ENCODE data around the gene BANP.

BANP gene

DNA sequence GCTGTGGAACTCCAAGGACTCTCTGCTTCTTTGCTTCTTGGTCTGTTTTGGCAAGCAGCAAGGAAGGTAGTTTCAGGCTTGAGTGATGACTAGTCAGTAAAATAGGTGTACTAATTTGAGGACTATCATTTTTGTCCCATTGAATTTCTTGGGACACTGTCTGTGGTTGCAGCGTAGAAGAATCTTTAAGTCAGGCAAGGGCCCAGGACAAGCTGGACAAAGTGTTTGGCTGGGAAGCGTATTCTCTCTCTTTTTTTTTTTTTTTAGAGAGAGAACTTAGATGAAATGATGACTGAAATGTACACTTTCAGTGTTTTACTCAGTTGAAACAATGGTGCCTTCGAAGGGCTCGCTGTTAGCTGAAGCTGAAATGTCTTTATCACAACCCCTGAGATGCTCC is 105.0 kb downstream of the BANP start:
- no peak for DNase-seq

DNA sequence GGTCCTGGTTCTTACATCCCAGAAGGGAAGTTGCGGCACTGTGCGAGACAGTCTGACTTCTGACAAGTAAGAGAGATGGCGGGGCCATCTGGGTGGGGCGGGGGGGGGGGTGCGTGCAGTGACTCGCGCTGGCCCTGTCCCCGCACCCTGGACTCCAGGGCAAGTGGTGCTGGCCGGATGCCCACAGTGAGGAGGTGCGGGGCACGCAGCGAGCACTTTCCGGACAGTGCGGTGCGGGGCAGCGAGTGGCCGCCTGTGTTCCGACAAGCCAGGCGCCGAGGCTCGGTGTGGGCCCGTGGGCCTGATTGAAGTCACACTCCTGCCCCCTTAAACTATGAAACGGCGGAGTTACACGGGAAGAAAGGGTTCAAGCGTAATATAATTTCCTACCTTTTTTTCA is 106.4 kb downstream of the BANP start:
- DNase-seq = no peak

DNA sequence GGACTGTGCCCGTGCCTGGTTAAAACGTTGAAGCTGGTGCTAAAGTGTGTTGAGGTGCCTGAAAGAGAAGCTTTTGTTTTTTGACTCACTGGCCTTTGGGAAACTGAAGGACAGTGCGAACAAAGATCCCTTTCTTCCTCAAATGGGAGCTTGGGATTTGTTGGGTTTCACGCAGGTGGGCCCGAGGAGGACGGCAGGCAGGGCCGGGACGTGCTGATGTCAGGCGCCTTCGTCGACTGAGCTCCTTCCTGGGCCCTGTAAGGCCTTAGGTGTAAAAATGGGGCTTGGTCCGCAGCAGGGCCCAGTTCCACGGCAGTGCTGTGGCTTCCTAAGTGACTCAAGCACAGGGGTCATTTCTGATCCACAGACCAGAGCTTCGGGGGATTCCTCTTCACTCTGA is 106.9 kb downstream of the BANP start:
- no peak for DNase-seq

DNA sequence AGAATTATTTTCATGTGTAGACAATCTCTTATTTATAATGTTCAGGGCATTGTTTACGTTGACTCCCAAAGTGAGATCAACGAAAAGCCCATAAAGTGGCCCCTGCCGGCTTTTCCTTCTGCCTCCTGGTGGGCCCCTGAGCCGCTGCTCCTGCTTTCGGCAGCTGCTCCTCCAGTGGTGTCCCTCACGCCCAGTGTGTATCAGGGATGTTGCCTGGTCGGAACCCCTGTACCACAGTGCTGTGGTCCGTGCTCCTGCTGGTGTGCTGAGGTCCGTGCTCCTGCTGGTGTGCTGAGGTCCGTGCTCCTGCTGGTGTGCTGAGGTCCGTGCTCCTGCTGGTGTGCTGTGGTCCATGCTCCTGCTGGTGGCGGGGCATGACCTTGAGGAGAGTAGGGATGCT is 107.6 kb downstream of the BANP start:
- DNase-seq = no peak

DNA sequence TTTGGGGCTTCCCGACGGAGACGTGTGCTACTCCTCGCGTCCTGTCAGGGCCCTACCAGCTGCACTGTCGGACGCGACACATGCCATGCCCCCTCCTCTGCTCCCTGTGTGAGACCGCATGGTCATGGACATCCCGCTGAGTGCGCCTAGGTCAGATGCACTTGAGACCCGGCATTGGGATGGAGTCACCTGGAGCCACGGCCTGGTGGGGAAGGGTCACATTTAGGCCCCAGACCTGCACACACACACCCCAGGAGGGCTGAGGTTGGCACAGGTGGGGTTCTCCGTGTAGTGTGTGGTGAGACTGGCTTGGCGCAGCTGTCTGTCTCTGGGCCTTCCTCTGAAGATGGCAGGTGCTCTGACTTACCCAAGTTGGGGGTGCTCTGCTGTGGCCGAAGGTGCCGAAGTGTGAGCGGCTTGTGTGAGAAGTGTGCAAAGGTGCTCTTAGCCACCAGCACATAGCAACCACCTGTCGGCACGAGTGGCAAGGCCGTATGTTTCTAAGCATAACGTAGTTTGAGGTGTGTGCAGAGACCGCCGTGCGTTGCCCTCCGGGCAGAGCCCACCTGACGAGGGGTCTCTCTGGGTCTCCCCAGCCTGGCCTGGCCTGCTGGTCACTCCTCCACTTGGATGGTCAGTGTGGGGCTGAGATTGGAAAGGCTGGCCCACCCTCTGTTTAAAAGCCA is 108.6 kb downstream of the BANP start:
- no peak for DNase-seq

DNA sequence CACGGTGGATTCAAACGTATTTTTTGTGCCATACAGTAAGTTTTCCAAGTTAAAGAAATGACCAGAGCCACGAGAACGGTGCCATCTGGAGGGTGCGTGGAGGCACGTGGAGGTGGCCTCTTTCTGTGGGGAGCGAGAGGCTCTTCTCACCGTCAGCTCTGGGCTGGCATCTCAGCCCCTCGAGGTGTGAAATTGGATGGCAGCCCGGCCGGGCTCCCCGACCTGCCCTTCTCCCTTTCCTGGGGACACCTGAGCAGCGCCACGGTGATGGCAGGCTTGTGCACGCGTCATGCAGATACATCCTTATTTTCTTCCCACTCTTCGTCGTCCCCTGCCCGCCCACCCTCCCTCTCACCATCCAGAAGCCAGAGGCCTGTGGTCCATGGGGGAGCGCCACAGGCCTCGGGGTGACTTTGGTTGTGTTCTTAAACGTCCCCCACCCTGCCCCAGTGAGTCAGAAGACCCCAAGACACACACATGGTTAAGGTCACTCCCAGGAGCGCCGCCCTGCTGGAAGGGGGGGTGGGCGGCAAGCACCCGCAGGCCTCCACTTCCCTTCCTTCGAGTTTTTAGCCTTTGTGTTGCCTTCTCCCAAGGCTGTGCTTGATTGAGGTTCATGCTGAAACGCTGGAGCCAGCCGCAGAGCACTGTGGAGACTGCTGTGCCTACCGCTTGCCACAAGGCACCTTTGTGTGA is 109.4 kb downstream of the BANP start:
- DNase-seq = no peak

DNA sequence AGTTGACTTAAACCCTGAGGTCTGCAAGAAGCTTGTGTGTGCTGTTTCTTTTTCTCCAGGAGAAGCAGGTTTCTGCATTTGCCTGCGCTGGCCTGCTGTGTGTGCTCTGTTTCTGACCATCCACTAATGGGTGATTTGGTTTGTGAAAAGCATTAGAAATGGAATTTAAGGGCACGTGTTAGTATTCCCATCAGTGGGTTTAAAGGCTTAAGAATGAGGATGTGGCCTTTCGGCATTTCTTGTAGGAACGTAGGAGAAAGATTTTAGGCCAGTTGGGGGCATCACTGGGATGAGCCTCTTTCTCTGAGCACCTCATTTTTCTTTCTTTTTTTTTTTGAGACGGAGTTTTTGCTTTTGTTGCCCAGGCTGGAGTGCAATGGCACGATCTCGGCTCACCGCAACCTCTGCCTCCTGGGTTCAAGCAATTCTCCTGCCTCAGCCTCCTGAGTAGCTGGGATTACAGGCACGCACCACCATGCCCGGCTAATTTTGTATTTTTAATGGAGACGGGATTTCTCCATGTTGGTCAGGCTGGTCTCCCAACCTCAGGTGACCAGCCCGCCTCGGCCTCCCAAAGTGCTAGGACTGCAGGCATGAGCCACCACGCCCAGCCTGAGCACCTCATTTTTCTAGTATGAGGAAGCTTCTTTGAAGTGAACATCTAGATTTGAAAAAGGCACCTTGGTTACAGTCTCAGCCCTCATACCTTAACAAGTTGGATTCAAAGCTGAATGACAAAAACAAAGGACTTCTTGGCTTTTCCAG is 110.3 kb downstream of the BANP start:
- DNase-seq = no peak

DNA sequence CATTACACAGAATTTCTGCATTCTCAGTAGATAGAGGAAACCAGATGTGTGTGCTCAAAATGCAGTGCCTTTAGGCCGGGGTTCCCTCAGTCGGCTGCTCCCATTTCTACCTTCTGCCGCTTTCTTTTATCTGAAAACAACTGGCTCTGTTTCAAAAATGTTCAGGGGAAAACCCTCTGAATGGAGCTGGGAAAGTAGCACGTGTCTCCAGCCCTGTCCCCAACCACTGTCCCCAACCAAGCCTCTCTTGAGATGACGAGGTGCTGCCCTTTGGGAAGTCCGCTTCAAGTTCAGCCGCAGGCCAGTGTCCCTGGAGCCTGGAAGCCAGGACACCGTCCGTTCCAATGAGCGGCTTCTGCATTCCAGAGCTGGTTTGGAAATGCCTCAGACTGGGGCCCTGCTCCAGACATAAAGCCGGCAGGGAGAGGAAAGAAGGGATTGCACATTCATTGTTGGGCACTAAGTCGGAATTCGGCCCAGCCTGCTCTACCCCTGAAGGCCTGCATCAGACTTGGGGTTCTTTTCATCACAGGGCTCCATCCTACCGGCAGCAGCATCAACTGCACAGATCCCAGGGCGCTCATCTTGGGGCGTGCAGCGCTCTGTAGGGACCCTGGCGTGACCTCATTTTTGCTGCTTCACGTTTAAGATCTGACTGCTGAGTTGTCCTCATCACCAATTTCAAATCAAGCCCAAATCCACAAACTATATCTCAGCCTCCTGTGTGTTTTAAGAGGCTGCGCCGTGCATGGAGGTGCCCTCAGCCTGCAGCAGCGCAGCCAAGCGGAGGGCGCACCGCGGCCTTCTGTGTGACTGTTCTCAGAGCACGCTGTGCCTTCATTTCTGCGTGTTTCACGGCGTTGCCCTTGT is 111.3 kb downstream of the BANP start:
- DNase-seq = no peak

DNA sequence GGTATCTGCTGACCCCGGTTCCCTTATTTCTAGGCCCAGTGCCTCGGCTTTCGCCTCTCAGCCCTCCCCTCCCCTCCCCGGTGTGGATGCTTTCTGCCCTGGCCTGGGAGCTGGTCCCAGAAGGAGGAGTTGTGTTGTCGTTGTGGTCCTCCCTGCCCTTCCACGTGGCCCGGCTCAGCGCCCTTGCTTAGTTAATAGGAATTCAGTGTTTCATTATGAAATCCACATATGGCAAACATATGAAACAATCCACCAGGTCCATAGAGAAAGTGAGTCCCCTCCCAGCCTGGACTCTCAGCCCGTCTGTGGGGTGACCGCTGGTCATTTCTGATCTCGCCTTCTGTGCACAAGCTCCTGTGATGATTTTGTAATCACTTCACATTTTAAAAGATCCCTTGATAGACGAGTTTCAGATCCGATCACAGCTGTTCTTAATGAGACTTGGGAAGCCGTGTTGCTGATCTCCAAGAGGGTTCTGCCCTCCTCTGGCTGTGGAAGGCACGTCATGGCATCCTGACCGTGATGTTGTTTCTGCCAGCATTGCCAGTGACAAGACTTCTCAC is 112.1 kb downstream of the BANP start:
- DNase-seq = no peak

DNA sequence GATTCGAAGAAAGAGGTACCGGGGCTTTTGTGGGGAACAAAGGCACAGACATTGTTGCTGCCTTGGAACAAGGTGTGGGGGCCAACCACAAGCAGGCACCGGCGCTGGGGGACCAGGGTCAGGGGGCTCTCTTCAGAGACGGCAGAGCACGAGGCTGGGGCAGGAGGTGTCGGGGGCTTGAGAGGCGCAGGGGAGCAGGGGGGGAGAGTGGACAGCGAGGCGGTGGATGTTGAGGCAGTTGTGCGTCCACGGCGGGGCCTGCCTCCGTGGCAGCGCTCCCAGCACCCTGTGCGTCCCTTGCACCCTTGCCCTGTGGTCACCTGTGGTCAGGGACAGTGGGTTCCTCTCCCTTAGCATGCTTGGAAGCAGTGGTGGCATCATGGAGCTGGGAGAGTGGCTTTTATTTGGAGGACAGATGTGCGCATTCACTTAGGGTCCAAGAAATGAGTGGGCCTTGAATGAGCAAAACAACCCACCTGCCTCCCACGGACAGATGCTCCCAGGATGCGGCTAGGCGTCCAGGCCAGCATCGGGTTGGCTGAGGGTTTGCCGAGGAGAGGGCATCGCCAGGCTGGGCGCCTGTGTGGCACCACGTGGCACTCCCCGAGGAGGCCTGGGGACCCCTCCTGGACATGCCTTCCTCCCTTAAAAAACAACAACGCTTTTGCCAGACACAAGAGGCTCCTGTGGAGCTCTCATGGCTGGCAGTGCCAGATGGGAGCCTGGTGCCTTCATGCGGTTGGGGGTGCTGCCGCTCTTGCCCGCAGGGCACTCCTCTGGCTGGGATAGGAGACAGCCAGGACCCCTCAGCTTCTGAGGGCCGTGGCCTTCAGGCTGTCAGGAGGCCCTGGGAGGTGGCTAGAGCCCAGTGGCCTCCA is 113.0 kb downstream of the BANP start:
- no peak for DNase-seq

DNA sequence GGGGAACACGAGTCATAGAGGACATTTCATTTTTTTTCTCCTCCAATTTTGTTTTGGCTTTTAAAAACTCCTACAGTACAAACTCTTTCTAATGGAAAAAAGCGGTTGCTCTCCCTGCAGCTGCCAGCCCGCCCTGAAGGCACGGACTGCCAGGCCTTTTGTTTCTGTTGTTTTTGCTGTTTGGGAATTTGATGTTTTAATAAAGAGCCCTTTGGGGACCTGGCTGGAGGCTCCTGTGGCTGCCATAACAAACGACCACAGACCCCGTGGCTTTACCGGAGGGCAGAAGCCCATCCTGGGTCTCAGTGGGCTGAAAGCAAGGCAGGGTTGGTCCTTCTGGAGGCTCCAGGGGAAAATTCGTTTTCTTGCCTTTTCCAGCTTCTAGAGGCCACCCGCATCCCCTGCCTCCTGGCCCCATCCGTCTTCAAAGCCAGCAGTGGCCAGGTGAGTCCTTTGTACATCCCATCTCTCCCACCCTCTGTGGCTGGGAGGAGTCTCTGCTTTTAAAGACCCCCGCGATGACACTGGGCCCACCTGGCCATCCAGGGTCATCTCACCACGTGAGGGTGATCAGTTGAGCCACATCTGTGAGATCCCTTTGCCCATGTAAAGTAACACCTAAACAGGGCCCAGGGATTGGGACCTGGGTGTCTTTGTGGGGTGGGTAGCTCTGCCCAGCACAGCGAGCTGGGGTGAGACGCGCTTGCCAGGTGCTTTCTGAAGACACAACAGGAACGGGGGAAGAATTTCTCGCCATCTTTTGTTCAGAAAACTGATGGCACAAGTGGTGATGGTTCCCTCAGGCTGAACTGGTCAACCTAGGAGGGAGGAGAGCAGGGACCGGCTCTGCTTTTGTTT is 113.9 kb downstream of the BANP start:
- no peak for DNase-seq

DNA sequence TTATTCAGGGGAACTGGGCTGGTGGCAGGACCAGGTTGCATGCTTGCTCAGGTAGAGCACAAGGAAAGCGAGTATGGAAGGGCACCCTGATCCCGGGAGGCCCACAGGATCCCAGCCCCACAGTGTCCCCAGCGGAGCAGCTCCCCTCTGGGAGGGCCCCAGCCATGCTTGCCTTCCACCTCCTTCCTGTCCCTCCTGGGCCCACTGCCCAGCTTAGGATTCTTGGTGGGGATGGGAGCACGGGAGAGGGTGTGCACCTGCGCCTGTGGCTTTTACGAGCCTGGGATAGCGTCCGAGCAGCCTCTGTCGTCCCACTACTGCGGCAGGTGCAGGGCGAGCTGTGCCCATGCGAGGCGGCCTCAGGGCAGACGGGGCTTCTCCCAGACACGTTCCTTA is 114.5 kb downstream of the BANP start:
- DNase-seq = no peak

DNA sequence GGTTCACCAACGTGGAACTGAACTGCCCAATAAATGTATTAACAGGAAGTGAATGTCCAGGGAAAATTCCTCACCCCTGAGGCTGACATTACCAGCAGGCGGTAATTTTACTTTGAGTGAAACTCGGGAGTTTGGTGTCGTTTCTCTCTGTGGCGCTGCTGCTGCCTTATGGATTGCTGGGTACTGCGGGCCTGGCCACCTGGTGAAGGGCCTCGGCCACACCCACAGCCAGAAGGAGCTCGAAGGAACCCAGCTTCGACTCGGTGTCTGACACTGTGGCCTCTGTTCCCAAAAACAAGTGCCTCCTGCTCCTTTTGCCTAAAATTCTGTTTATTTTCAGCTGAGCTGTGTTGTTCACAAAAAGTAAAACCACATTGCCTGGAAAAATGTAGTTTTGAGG is 115.0 kb downstream of the BANP start:
- no peak for DNase-seq

DNA sequence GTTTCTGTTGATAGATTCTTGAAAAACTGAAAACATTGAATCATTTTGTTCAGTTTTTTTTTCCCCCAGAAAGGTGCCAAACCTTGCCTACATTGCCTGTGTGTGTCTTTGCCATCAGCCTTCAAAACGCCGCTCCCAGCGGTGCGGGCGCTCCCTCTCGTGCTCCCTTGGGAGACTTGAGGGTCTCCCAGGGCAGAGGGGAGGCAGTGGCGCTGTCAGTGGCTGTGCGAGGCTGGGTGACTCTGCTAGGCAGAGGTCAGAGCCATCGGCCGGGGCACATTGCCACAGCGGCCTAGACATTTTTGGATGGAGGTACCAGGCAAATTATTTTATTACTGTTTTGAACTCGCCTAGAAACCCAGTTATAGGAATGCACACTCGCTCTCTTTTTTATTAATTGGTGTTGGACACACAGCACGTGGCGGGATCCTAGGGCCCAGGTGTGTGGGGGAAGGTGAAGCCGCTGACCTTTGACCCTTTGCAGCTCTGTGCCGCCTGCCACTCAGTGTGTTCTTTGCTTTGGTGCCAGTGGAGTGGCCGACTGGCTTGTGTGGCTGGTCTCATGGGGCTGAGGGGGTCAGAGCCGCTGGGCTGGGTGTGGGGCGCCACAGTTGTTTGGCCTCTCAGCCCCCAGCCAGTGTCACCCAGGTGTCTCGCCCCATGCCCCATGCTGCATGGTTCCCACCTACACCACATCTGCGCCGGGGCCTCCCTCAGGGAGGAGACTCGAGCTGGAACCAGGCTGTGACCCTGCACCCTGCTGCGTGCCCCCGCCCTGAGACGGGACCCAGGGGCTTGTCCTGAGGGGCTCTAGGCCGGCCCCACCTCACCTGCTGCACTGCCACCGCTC is 115.7 kb downstream of the BANP start:
- DNase-seq = no peak

DNA sequence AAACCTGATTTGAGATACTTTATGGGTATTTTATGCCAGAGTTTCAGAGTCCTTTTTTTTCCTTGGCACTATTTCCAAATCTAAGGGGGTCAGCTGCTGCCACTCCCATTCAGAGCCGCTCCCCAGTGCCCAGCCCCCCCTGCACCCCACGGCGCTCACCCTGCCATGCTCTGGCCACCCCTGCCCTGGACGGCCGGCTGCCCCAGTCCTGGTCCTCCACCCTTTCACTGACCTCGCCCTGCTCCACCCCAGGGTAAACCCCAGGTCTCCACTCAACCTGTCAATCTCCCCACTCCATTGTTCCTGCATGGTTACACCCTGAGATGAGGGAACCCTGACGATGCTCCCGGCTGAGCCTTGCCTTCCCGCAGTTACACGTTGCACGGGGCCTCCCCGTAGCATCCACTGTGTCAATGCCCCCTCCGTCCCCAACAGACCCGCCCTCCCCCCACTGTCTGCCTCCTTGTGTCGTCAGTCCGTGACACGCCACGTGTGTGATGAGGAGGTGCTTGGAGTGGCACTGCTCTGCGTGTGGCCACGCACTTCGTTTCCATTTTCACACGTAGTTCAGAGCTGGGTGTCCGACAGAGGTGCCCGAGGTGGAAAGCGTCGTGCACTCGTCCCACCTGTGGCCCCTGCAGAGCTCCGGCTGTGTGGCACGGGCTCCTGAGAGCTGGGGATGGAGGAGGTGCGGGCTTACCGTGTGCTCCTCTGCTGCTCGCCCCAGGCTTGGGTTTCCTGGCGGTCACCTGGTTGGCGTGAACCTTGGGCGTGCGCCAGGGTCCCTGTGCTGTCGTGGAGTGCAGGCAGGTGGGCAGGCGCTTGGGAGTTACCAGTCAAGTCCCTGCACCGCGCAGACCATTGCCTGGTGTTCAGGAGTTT is 116.5 kb downstream of the BANP start:
- DNase-seq = no peak

DNA sequence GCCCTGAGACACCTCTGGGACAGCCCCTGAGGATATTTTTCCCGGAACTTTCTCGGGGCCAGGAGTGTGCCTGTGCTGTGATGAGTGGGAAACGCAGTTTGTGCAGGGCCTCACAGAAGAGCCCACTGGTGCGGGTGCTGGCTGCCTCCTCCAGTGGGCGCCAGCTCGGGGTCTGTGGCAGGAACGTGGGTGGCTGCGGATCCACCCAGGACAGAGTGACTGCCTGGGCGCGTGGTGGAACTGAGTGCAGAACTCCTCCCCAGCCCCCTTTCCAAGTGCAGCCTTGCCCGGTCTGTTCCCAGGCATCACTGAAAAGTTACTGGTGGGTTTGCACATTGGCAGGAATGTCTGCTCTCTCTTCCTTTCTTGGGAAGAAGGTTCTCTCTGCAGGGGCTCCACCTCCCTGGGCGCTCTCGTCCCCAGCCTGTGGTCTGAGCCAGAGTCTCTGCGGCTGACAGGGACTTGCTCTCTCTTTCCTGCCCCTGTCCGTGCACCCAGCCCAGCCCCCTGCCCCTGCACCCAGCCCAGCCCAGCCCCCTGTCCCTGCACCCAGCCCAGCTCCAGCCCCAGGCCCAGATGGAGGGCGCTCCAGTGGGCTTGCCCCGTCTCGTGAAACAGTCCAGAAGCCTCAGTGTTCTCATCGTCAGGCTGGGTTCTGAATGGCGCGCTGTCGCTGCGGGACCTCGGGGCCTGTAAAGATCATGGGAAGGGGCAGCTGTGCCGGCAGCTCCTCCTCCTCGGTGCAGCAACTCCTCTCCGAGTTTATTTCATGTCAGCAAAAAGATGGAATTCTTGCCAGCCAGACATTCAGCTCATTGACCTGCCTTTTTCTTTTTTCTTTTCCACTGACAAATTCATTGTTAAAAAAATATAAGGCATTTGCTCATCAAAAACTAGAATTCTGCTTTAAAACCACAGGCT is 117.5 kb downstream of the BANP start:
- no peak for DNase-seq

DNA sequence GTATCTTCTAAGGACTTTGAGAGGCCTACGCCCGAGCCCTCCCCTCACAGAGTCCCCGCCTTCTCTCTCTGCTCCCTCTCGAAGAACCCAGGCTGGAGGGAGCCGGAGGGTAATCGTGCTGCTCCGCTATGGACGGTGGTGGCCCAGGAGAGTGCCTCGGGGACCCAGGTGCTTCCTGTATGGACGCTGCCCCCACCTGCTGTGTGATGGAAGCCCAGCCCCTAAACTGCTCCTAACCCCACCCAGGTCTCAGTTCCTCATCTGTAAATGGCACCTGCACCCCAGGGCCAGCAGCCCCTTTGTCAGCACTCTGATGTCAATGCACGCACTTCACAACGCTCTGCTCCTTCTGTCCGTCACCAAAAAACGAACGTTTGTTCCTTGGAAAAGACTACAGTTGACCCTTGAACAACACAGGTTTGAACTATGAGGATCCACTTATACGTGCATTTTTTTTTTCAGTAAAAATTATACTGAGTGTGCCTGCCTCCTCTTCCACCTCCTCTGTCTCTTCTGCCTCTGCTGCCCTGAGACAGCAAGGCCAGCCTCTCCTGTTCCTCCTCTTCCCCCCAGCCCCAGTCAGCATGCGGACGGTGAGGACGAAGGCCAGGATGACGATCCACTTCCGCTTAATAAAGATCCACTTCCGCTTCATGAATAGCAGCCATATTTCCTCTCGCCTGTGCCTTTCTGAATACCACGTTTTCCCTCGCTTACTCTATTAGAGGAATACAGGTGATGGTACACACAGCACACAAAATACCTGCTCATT is 118.3 kb downstream of the BANP start:
- no peak for DNase-seq

Data from NCI-H2081 treated with DMSO at 0.1 percent for 48 hours (cell line).